Femur (tissue), 1 donor: ENCODE data around the gene IDI1.
"Not testable (repeated sequence)": the region's sequence is repeated elsewhere in the genome, so short reads cannot be mapped to it uniquely, and the experiment has no call there.

Experiments used
- DNase-seq: peaks from one replicate; pipeline ENCODE4 v3.0.0-alpha.2; 2017

Gene IDI1

GRCh38 chr10:1048732-1049424 lies at the start of gene IDI1:
IDI1 (minus strand) TSS chr10:1049119; CDS start chr10:1049003, 116 bp downstream.
- DNase-seq = peak; percentile 100

GRCh38 chr10:1097436-1097835 lies 48.5 kb upstream of the IDI1 start:
- no peak for DNase-seq

GRCh38 chr10:1096287-1096889 lies 47.5 kb upstream of the IDI1 start:
- no peak for DNase-seq

- no peak for DNase-seq
These were observed 46.6 kb upstream of the IDI1 start for GRCh38 chr10:1095498-1095897.

- DNase-seq = no peak
These were observed 45.5 kb upstream of the IDI1 start for GRCh38 chr10:1094112-1095057.

GRCh38 chr10:1093696-1094095 lies 44.8 kb upstream of the IDI1 start:
- DNase-seq = no peak

- no peak for DNase-seq
These were observed 41.8 kb upstream of the IDI1 start for GRCh38 chr10:1090696-1091095.

GRCh38 chr10:1089017-1089689 lies 40.2 kb upstream of the IDI1 start:
- no peak for DNase-seq

- DNase-seq = no peak
These were observed 37.9 kb upstream of the IDI1 start for GRCh38 chr10:1086787-1087186.

GRCh38 chr10:1085258-1085657 lies 36.3 kb upstream of the IDI1 start:
- no peak for DNase-seq

GRCh38 chr10:1084011-1084950 lies 35.4 kb upstream of the IDI1 start:
- DNase-seq = no peak

- no peak for DNase-seq
These were observed 34.7 kb upstream of the IDI1 start for GRCh38 chr10:1083581-1083980.

GRCh38 chr10:1078668-1079067 lies 29.7 kb upstream of the IDI1 start:
- no peak for DNase-seq

GRCh38 chr10:1074748-1075308 lies 25.9 kb upstream of the IDI1 start:
- no peak for DNase-seq

- no peak for DNase-seq
These were observed 25.3 kb upstream of the IDI1 start for GRCh38 chr10:1074052-1074747.

GRCh38 chr10:1070919-1071318 lies 22.0 kb upstream of the IDI1 start:
- DNase-seq = no peak

GRCh38 chr10:1068380-1069361 lies 19.8 kb upstream of the IDI1 start:
- no peak for DNase-seq

- not testable (repeated sequence) for DNase-seq
These were observed 17.8 kb upstream of the IDI1 start for GRCh38 chr10:1066734-1067133.

- DNase-seq = no peak
These were observed 16.0 kb upstream of the IDI1 start for GRCh38 chr10:1064964-1065247.
